ENCODE data around the gene KRT82. TPM values are rescaled to one million over a fixed set of nuclear protein-coding genes. Genes with fewer than 3 reads are reported as not detected.

The KRT82 gene
- total RNA-seq, 4 donors from 2014 or later, result not detected

GRCh38 chr12:52380271-52380694 is 25.9 kb downstream of the KRT82 start:
- WGBS, 2 donors, result 38 to 42% methylated on average over 6 to 7 of the region's 15 CpGs
- intact Hi-C loops (cut with DNase I), result loop anchor here (10.0 kb wide), 1 partner anchor 195 kb away; the partner anchor contains the start of gene KRT74
- Histone ChIP-seq H3K4me3 (no peak overlapping the region), H3K27ac (no peak overlapping the region), H3K4me1 (no peaks in the 10 kb centered on the region), H3K36me3 (no peaks in the 10 kb centered on the region), H3K9me3 (no peaks in the 10 kb centered on the region), H3K27me3 (peaks cover 0 to 12% (median 0%) of the 10 kb centered on the region in 4 donors)
- TF ChIP-seq CTCF (IDR thresholded peaks at IDR 0.05), result peak in 5 of 6 experiments; percentile 46 to 81 (median 60)
- no peak for TF ChIP-seq POLR2A (IDR thresholded peaks at IDR 0.05)
- DNase-seq, result no peak

GRCh38 chr12:52379536-52379935 is 26.6 kb downstream of the KRT82 start:
- DNase-seq, result no peak
- H3K9me3 ChIP-seq, result no peaks in the 10 kb centered on the region
- no peak for TF ChIP-seq CTCF (IDR thresholded peaks at IDR 0.05)
- TF ChIP-seq POLR2A (IDR thresholded peaks at IDR 0.05), result no peak
- no peaks in the 10 kb centered on the region for H3K4me1 ChIP-seq
- no peak overlapping the region for H3K4me3 ChIP-seq
- no peaks in the 10 kb centered on the region for H3K36me3 ChIP-seq
- intact Hi-C loops (cut with DNase I), result loop anchor here (10.0 kb wide), 1 partner anchor 135 kb away; no protein-coding TSS in a partner anchor
- no peak overlapping the region for H3K27ac ChIP-seq
- H3K27me3 ChIP-seq, result peaks cover 0 to 12% (median 0%) of the 10 kb centered on the region in 4 donors
- WGBS, 2 donors, result 76 to 100% methylated on average over 3 of the region's 6 CpGs

GRCh38 chr12:52378091-52378490 is 28.0 kb downstream of the KRT82 start:
- no peak for TF ChIP-seq POLR2A (IDR thresholded peaks at IDR 0.05)
- TF ChIP-seq CTCF (IDR thresholded peaks at IDR 0.05), result no peak
- no peaks in the 10 kb centered on the region for H3K36me3 ChIP-seq
- intact Hi-C loops (cut with DNase I), result loop anchor here (10.0 kb wide), 1 partner anchor 137 kb away; no protein-coding TSS in a partner anchor
- no peak overlapping the region for H3K27ac ChIP-seq
- no peaks in the 10 kb centered on the region for H3K9me3 ChIP-seq
- no peak overlapping the region for H3K4me3 ChIP-seq
- DNase-seq, result no peak
- no peaks in the 10 kb centered on the region for H3K4me1 ChIP-seq
- 73 to 82% methylated on average over 2 to 9 of the region's 19 CpGs for WGBS, 2 donors
- H3K27me3 ChIP-seq, result peaks cover 0 to 12% (median 0%) of the 10 kb centered on the region in 4 donors

- Histone ChIP-seq H3K4me3 (no peak overlapping the region), H3K27ac (no peak overlapping the region), H3K4me1 (peaks cover 0 to 7% (median under 1%) of the 10 kb centered on the region in 3 donors), H3K9me3 (no peaks in the 10 kb centered on the region), H3K36me3 (no peaks in the 10 kb centered on the region), H3K27me3 (peaks cover 0 to 12% (median 0%) of the 10 kb centered on the region in 4 donors)
- intact Hi-C loops (cut with DNase I), result loop anchor here (10.0 kb wide), 1 partner anchor 138 kb away; no protein-coding TSS in a partner anchor
- WGBS, 2 donors, result 73 to 97% methylated on average over 2 to 3 of the region's 8 CpGs
- DNase-seq, result no peak
- no peak for TF ChIP-seq POLR2A (IDR thresholded peaks at IDR 0.05)
- TF ChIP-seq CTCF (IDR thresholded peaks at IDR 0.05), result no peak
Observed at GRCh38 chr12:52377266-52377665, 28.9 kb downstream of the KRT82 start.

- WGBS, 2 donors, result 29 to 32% methylated on average over 10 of the region's 10 CpGs
- Histone ChIP-seq H3K27me3 (peaks cover 0 to 12% (median 0%) of the 10 kb centered on the region in 4 donors), H3K9me3 (no peaks in the 10 kb centered on the region), H3K27ac (peak overlapping the region; percentile 5 to 86 (median 72)), H3K36me3 (no peaks in the 10 kb centered on the region), H3K4me1 (peaks cover 6 to 27% (median 20%) of the 10 kb centered on the region in 3 donors), H3K4me3 (no peak overlapping the region)
- TF ChIP-seq POLR2A (IDR thresholded peaks at IDR 0.05), result no peak
- peak; percentile 45 to 92 (median 84) for TF ChIP-seq CTCF (IDR thresholded peaks at IDR 0.05)
- no peak for DNase-seq
- intact Hi-C loops (cut with DNase I), result loop anchor here (2.0 to 10.0 kb wide), 2 partner anchors 142 to 506 kb away; no protein-coding TSS in a partner anchor
Observed at GRCh38 chr12:52372216-52373154, 33.6 kb downstream of the KRT82 start.
